Measurements from ENCODE around the gene TMEM205. TPM values are rescaled to one million over a fixed set of nuclear protein-coding genes. Genes with fewer than 3 reads are reported as not detected.

Gene TMEM205
- total and polyA plus RNA-seq, 2 of the 8 experiments (the other 6 are each of a cell fraction or from before 2014, with no cell fraction given) = 73.5 to 423 TPM

- TF ChIP-seq FOSL1 (IDR thresholded peaks at IDR 0.05; ENCODE audit: insufficient read depth, low read depth, low read length) (no peak), KDM4A (IDR thresholded peaks at IDR 0.05; ENCODE audit: low read depth, low read length, severe bottlenecking) (no peak), PHF8 (conservative IDR thresholded peaks at IDR 0.05; ENCODE audit: low read depth, low read length) (no peak), ZNF274 (IDR thresholded peaks at IDR 0.05; ENCODE audit: borderline replicate concordance, extremely low read depth, low read length) (no peak), POLR2AphosphoS5 (IDR thresholded peaks at IDR 0.05; ENCODE audit: low read depth, low read length) (0 out of 2 replicates have a peak, but pooled peaks have one; percentile 3), CBX8 (IDR thresholded peaks at IDR 0.05; ENCODE audit: borderline replicate concordance, low read depth, low read length) (no peak), EP300 (IDR thresholded peaks at IDR 0.05; ENCODE audit: borderline replicate concordance in 1 of 2, low read depth in 2 of 2, low read length in 2 of 2) (no peak), CHD2 (IDR thresholded peaks at IDR 0.05; ENCODE audit: low read length) (no peak), NRF1 (IDR thresholded peaks at IDR 0.05; ENCODE audit: low read depth, low read length) (no peak), CREB1 (IDR thresholded peaks at IDR 0.05) (no peak), ATF2 (IDR thresholded peaks at IDR 0.05; ENCODE audit: low read length) (no peak), JUND (IDR thresholded peaks at IDR 0.05; ENCODE audit: low read length) (no peak), TBP (IDR thresholded peaks at IDR 0.05; ENCODE audit: low read depth, low read length) (no peak), RFX5 (IDR thresholded peaks at IDR 0.05; ENCODE audit: borderline replicate concordance, low read depth, low read length) (no peak), EGR1 (IDR thresholded peaks at IDR 0.05; ENCODE audit: borderline replicate concordance, low read depth, low read length) (no peak), TEAD4 (IDR thresholded peaks at IDR 0.05; ENCODE audit: low read depth, low read length) (no peak), POU5F1 (IDR thresholded peaks at IDR 0.05; ENCODE audit: low read depth, low read length) (no peak), SIRT6 (IDR thresholded peaks at IDR 0.05; ENCODE audit: low read length) (no peak), KDM1A (IDR thresholded peaks at IDR 0.05; ENCODE audit: borderline replicate concordance, low read length) (no peak), RBBP5 (IDR thresholded peaks at IDR 0.05; ENCODE audit: borderline replicate concordance, low read depth, low read length) (no peak)
These were observed 32.5 kb upstream of the TMEM205 start (continued) for GRCh38 chr19:11378319-11379189.
